ENCODE data around the gene SKI.
"Not testable (repeated sequence)": the region's sequence is repeated elsewhere in the genome, so short reads cannot be mapped to it uniquely, and the experiment has no call there.

SKI gene

DNA sequence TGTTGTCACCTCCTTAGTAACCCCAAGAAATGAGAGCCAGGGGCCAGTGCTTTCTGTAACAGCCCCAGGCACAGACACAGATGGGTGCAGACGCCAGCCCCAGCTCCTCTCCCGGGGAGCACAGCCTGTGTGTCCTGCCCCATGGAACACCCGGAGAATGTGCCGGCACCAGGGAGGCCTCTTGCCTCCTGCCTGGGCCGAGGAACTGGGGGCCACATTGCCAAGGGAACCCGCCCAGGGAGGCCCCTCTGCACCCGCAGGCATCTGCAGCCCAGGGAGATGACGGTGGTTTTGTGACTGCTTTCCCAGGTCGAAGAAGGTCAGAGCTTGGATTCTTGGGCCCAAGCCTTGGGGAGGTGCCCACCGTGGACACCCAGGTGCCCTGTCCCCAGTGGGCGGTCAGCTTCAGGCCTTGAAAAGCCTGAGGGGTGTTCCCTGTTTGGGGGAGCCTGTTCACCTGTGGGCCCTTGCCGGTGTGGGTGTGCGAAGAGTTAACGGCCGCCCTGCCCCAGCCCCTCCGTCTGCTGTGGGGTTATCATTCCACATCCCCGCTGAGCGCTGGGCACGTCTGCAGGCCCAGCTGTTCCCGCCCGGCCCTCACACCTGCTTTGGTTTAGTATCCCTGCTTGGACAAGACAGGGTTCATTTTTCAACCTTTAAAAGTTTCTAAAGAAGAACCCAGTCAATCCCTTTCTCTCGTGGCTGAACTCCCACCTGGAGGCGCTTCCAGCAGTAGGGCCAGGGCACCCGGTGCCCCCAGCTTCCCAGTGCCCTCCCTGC is 100.7 kb downstream of the SKI start:
- no peak for DNase-seq

DNA sequence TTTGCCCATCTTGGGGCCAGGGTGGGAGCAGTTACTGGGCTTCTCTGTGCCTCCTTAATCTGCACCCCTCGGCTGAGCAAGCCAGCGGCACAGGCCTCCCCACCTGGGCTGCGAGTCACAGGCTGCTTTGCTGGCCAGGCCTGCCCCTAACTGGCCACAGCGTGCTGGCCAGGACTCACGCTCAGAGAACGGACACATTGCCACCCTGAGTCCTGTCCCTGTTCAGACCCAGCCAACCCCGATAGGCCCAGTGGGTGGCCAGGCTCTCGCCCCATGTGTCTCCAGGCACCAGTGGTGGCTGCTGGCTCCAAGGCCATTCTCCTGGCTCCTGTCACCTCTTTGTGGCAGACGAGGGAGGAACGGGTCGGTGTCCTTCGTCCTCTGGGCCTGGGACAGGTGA is 101.9 kb downstream of the SKI start:
- DNase-seq, result no peak

DNA sequence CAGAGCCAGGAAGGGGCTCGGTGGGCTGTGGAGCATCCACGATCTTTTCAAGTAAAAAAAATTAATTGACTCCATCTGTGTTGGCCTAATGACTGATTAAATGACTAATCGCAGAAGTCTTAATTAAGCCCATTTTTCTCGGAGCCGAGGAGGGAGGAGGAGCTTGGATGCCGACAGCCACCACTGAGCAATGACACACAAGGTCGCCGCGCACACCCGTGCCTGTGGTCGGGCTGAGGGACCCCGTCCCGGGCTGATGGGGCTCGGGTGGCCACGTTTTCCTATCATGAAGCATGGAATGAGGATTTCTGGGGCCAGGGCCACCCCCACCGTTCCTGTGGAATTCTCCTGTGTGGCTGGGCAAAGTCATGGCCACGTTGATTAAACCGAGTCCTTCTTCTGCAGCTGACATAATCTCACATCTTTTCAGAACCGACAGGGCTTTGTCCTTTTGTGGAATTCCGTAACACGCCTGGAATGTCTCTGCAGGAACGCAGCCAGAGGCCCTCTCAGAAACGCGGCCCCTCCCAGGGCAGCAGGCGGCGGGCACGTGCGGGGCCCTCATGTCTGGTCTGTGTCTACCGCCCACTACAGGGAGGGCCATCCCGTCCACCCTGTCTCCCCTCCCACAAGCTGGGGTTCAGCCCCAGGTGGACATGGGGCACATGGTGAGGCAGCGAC is 102.5 kb downstream of the SKI start:
- DNase-seq, result no peak

DNA sequence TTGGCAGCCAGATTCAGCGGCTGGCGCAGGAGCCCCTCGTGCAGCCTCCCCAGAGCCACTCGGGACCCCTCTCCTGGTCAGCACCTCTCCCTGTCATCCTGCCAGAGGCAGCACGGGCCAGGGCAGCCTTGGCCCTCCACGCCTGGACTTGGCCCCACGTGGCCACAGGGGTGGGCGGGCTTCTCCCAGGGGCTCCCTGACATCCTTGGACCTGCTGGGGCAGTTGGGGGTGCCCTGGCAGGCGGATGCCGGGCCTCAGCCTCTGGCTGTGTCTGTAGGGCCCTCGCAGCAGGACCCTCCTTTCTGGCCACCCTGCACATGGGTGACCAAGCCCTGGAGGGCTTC is 103.1 kb downstream of the SKI start:
- no peak for DNase-seq

DNA sequence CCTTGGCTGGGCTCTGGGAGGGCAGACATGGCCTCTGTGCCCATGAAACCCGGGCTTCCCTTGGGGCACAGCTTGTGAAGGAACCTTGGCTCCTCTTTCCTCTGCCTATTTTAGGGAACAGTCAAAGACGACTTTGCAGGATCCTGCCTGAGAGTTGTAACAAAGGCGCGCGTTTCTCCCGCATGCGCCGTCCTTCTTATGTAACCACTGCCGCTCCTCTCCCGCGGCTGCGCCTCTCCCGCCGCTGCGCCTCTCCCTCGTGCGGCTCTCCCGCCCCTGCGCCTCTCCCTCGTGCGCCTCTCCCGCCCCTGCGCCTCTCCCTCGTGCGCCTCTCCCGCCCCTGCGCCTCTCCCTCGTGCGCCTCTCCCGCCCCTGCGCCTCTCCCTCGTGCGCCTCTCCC is 103.5 kb downstream of the SKI start:
- DNase-seq, result not testable (repeated sequence)

GRCh38 chr1:2334366-2334765 is 106.2 kb downstream of the SKI start:
- no peak for DNase-seq

DNA sequence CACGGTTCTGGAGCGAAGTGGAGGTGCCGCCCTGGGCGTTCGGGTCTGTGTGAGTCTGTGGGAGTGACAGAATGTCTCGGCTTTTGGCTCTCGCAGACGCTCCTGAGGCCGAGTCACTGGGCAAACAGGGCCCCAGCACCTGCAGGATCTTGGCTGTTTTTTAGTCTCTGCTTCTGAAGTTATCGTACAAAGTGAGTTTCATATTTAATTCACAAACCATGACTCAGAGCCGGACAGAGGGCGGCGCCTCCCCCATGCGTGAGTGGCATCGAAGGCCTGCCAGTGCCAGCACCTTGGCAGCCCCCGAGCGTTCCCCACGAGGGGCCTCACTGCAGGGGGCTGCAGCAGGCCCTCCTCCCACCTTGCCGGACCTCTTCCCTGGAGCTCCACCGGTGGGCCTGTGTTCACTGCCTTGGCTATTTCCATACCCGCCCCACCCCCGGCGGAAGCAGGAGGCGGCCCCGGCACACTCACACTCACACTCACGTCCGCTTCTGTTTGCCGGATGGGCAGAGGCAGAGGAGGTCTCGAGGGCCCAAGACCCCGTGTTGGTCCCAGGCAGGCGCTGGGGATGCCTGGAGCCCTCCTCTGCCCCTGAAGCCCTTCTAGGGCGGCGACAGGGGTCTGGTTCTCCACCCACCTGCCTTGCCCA is 106.9 kb downstream of the SKI start:
- DNase-seq, result no peak

GRCh38 chr1:2335721-2336455 is 107.8 kb downstream of the SKI start:
- no peak for DNase-seq

DNA sequence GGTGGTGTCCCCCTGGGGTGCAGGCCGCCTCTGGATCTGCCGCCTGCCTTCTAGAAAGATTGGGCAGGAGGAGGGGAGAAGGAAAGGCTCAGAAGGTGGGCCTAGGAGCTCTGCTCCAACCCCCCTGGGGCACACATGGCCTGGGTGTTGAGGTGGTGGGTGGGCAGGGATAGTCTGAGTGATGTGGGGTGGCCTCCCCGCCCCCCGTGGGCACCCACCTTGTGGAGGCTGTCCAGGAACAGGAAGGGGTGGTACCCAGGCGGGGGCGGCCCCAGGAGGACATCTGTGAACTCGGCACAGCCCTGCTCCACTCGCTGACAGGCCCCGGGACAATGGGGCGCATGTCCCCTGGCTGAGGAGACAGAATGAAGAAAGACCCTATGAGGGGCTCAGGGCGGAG is 108.4 kb downstream of the SKI start:
- DNase-seq, result no peak

GRCh38 chr1:2337081-2337480 is 109.0 kb downstream of the SKI start:
- no peak for DNase-seq

GRCh38 chr1:2337501-2337900 is 109.4 kb downstream of the SKI start:
- DNase-seq, result no peak

- DNase-seq, result no peak
These were observed 111.3 kb downstream of the SKI start for GRCh38 chr1:2339206-2340085.

- DNase-seq, result no peak
These were observed 112.2 kb downstream of the SKI start for GRCh38 chr1:2340086-2340917.

DNA sequence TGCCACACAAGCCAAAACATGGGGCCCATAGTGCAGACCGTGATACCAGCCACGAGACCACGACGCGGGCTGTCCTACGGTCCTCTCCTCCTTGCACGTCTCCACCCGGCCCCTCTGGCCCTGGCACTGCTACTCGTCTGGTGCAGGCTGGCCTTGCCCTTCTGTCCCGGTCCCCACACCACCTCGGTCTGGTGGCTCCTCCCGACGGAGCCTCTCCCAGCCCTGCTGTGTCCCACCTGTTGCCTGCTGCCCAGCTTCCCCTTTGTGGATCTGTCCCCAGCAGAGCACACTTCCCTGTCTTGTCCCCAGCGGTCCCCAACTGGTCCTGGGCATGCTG is 112.8 kb downstream of the SKI start:
- no peak for DNase-seq

DNA sequence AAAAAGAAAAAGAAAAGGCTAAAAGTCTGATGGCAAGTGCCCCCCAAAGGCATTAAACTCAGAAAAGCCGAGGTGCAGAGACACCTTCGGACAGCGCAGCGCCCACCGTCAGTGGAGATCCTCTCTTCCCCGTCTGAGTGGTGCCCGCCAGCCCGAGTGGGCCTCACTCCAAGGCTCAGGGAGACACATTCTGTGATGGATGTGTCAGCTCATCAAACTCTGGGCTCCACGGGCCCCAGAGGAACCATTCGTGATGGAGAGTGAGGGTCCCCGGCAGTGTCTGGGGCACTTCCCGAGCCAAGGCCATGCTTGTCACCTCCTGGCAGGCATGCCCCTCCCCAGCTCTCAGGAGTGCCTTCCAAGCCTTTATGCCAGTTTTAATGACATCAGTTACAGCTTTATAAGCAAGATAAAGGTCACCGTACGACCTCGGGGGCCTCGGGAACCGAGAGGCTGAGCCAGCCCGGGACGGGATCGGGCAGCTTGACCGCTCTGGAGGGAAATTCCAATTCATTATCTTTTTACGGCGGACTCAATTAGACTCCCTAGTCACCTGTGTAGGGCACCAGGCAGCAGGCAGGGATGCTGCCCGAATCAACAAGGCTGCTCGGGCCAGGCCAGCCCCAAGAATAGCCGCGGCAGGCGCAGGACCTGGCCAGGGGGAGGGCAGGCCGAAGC is 113.7 kb downstream of the SKI start:
- no peak for DNase-seq

- DNase-seq, result no peak
These were observed 114.4 kb downstream of the SKI start for GRCh38 chr1:2342384-2343022.

DNA sequence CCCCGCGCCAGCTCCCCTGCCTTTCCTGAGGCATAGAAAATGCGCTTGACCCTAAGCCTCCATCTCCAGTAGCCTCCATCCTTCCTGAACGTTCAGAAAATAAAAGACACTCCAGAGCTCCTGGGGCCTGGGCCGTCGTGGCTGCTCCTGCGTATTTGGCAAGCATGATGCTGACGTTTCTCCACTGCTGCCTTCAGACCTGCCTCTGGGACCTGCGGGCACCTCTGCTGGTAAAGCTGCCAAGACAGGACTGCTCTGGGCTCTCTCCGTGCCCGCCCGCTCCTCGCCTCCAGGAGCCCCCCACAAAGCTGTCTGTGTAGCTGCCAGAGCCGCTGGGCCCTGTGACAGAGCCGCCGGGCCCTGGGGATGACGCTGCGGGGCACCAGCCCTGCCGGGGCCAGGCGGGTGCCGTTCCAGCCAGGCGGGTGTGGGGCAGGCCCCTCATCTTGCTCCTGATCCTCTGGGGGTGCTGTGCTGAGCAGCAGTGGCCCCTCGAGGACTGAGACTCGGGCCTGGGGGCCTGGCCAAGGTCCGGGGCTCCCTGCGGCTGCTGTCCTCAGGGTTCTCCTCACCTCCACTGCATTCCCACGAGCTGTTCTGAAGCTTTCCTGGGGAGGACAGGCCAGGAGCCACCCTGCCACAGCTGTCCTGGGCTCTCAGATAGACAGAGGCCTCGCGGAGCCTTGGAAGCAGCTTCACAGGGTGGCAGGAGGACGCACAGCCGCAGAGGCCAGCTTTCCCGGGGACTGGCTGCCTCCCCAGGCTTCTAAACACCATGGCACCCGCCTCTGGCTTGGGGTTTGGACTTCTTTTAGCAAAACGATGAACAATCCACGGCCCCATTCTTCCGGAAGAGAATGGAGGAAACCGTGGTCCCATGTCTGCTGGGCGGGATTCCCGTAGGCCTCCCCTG is 115.2 kb downstream of the SKI start:
- DNase-seq, result no peak

- DNase-seq, result peak in 1 of 2 experiments; percentile 55
These were observed 116.1 kb downstream of the SKI start for GRCh38 chr1:2344121-2344681.

- DNase-seq, result no peak
These were observed 116.7 kb downstream of the SKI start for GRCh38 chr1:2344744-2345296.

All from NCI-H187 (cell line).